DOHH2 (cell line): Measurements from ENCODE around the gene VAPB.

Experiments
- CTCF ChIP-seq: fragments of 200-600 bp; sonication (generic); IDR thresholded peaks from one replicate; pipeline ENCODE4 v1.5.1; 2014; ENCODE audit warnings: antibody characterized with exemption, mild to moderate bottlenecking, low read depth, low read length; ENCODE audit not compliant: poor library complexity, severe bottlenecking
- EZH2phosphoT487 ChIP-seq: fragments of 200-600 bp; sonication (generic); IDR thresholded peaks from 2 replicates; pipeline ENCODE4 v1.6.1; 2017; ENCODE audit warnings: borderline replicate concordance, mild to moderate bottlenecking, antibody characterized with exemption, low read length, moderate library complexity, mixed read lengths

- TF ChIP-seq CTCF (no peak), EZH2phosphoT487 (no peak)
Observed at GRCh38 chr20:58441723-58442122, 52.7 kb downstream of the VAPB start.
